OCI-LY3 (cell line): ENCODE data around the gene GLUD1.
"Not testable (repeated sequence)": the region's sequence is repeated elsewhere in the genome, so short reads cannot be mapped to it uniquely, and the experiment has no call there.

Experiments
- CTCF ChIP-seq: fragments of 200-600, 300-600 bp; sonication (generic); IDR thresholded peaks from 2 replicates; pipeline ENCODE4 v1.5.1; 2014; ENCODE audit warnings: antibody characterized with exemption, low read length, low read depth
- EZH2phosphoT487 ChIP-seq: fragments of 200-600 bp; shearing (Covaris generic); IDR thresholded peaks from 2 replicates; pipeline ENCODE4 v1.6.1; 2018; ENCODE audit warnings: antibody characterized with exemption, mixed run types, low read depth

GRCh38 chr10:87134440-87134839 lies 39.8 kb upstream of the GLUD1 start:
- TF ChIP-seq CTCF, EZH2phosphoT487: not testable (repeated sequence)
